GM11168 (cell line): Measurements from ENCODE around the gene FAM98C.
"Not testable (repeated sequence)": the region's sequence is repeated elsewhere in the genome, so short reads cannot be mapped to it uniquely, and the experiment has no call there.

ENCODE experiments used
- in situ Hi-C: fragments of 300-500 bp; cut with MboI; formaldehyde crosslinking; loops from one replicate; pipeline ENCODE4 v1.12.0; 2022; ENCODE audit warnings: low sequenced_read_pairs; ENCODE audit not compliant: unreplicated experiment

FAM98C gene

DNA sequence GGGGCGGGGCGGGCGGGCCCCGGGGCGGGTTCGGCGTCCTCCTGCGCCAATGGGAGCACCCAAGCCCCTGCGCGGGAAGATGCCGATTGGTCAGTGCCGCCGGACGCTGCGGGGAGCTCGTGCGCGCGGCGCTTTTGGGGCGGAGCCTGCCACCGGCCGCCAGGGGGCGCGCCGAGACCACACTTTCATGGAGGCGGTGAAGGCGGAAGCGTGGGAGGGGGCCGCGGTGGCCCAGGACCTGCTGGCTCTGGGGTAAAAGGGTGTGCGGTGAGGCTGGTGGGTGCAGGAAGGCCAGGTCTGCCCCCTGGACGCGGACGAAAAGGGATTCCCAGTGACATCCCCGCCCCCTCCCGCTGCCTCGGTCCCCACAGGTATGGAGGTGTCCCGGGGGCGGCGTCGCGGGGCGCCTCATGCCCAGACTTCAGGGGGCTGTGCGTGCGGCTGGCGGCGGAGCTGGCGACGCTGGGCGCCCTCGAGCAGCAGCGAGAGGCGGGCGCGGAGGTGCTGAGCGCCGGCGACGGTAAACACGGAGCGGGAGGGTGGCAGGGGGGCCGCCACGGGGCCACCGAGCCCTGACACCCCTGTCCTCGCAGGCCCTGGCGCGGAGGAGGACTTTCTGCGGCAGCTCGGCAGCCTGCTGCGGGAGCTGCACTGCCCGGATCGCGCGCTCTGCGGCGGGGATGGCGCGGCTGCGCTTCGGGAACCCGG is at the start of gene FAM98C:
FAM98C (plus strand) TSS at position 127 of the 708 bp plus-strand sequence; CDS start at position 188, 61 bp downstream.
- in situ Hi-C loops: no loop called here

DNA sequence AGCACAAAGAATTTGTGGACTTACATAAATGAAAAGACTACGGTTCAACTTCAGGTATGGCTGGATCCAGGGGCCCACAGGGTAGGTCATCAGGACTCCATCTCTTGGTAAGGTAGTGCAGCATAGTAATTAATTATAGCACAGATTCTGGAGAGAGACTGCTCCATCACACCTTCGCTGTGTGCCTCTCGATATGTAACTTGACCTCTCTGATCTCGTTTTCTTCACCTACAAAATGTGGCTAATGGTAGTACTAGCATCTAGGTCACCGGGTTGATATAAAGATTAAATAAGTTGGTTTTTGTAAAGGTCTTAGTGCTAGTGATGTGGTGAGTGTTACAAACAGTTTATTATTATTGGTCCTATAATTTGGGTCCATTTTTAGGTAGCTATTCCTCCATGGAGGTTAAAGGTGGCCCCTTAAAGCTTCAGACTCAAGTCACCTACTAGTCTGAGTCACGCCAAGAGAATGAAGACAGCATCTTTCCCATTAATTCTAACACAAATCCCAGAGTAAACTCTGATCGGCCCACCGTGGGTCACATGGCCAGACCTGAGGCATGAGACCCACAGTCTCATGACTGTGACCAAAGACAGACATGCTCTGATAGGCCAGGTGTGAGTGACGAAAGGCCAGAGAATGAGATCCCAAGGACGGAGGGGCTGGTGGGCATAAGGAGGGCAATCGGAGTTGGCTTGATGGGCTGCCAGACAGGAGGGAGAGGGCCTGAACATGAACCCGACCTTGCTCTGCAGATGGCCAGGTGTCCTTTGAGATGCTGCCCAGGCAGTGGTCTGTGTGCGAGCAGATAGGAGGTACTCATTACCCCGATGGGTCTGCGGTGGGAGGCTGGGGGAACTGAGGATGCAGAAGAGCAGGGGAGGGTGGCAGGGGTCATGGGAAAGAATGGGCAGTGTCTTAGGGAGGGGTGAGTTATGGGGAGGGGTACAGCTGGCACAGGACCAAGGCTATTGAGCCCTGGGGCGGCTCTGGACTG is 46.9 kb upstream of the FAM98C start:
- in situ Hi-C loops: no loop called here

DNA sequence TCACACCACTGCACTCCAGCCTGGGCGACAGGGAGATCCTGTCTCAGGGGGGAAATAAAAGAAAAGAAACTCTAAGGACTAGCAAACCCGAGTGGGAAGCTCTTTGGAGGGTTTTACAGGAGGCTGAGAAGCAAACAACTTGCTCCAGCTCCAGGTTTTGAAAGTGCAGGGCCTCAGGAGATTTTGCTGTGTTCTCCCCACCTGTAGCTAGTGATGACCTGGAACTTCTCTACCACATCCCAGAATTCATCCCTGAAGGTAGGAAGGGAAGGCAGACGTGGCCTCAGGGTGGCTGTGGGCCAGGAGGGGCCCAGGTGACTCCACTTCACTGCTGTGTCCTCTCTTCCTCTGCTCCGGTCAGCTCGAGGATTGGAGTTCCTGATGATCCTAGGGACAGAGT is 44.8 kb upstream of the FAM98C start:
- in situ Hi-C loops: no loop called here

DNA sequence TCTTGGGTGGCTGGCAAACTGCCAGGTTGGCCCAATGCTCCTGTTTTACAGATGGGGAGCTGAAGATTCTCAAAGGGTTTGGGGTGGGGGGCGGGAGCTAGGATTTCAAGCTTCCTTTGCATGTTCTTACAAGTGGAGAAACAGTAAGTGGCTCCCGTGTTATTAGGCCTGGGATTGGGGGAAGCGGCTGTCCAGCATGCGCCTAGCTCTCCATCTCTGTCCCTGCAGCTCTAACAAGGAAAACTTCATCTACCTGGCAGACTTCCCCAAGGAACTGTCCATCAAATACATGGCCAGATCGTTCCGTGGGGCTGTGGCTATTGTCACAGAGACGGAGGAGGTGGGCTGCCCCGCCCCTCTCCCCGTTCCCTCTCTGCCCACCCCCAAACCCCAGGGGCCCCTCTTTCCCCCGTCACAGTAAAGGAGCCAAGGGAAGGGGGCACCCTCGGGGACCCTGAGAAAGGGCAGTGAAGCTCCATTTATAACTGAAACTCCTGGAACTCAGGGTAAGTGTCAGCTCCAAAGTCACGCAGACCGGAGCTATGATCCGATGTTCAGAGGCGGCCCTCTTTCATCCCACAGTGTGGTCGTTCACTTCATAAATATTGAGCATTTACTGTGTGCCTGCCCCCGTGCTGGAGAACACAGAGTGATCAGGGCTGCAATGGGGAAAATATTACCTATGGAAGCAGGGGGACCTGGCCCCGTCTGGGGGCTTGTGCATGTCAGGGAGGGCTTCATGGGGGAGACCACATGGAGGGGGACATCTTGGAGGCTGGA is 43.5 kb upstream of the FAM98C start:
- in situ Hi-C loops: no loop called here

DNA sequence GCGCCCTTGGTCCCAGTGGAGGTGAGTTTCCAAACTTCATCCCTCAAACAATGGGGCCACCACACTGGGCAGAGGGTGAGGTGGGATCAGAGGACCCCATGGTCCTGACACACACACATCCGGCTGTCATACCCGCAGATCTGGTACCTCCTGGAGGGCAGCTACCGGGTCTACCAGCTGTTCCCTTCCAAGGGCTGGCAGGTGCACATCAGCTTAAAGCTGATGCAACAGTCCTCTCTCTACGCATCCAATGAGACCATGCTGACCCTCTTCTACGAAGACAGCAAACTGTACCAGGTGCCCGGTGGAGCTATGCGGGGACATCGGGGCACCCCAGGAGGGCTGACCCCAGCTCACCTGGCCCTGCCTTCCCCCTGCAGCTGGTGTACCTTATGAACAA is 42.5 kb upstream of the FAM98C start:
- in situ Hi-C loops: no loop called here

DNA sequence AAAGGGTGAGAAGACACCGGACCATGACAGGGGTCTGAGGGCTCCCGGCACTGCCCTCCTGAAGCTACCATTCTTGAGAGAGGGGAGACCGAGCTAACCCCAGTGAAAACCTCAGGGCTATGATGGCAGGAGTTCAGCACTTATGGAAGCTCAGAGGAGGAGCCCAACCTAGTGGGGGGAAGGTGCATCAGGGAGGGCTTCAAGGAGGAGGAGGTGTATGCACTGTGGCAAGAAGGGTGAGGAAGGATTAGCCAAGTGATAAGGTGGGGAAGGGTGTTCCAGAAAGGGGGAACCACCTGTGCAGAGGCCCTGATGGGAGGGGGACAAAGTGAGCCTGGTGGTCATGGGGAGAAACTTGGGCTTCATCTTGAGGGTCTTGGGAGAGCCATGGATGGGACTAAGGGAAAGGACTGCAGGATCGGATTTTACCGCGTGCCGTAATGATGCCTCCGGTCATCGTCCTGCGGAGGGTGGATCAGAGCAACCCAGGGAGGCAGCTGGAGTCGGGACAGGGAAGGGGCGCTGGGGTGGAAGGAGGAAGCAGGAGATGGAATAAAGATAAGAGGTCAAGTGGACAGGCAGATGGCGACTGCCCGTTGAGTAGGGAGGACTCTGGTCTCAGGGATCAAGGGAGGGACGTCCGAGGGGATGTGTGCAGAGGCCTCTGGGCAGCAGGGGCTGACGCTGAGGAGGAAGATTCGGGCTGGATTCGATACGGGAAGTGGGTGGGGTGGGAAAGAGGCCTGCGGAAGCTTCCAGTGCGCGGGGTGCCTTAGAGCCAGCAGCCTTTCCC is 41.9 kb upstream of the FAM98C start:
- in situ Hi-C loops: no loop called here

DNA sequence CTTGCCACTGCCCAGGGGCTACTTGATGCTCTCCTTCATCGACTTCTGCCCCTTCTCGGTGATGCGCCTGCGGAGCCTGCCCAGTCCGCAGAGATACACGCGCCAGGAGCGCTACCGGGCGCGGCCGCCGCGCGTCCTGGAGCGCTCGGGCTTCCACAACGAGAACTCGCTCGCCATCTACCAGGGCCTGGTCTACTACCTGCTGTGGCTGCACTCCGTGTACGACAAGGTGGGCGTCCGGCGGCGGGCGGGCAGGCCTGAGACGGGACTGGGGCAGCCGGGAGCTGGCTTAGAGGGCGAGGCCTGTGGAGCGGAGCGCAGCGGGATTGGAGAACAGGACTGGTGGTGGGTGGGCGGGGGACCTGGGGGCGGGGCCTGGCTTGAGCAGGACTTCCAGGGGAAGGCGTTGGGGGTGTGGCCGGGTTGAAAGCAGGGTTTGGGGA is 41.2 kb upstream of the FAM98C start:
- in situ Hi-C loops: no loop called here

DNA sequence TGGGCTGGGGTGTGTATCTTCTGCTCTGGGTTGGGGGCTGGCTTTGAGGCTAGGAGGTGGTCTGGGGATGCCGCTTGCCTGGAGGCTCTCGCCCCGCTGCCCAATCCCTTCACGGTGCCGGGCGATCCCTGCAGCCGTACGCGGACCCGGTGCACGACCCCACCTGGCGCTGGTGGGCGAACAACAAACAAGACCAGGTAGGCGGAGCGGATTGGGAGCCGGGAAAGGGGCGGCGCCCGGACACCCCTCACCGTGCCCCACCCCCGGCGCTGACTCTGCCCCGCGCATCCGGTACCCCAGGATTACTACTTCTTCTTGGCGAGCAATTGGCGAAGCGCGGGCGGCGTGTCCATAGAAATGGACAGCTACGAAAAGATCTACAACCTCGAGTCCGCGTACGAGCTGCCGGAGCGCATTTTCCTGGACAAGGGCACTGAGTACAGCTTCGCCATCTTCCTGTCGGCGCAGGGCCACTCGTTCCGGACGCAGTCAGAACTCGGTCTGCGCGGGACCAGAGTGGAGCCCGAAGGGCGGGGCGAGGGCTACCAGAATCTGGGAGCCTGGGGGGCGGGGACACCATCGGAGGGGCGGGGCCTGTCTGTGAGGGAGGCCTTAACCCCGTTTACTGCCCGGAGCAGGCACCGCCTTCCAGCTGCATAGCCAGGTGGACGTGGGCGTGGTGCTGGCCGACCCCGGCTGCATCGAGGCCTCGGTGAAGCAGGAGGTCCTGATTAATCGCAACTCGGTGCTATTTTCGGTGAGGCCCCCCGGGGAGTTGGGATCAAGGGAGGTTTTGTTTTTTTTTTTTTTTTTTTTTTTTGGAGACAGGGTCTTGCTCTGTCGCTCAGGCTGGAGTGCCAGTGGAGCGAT is 40.6 kb upstream of the FAM98C start:
- in situ Hi-C loops: no loop called here

DNA sequence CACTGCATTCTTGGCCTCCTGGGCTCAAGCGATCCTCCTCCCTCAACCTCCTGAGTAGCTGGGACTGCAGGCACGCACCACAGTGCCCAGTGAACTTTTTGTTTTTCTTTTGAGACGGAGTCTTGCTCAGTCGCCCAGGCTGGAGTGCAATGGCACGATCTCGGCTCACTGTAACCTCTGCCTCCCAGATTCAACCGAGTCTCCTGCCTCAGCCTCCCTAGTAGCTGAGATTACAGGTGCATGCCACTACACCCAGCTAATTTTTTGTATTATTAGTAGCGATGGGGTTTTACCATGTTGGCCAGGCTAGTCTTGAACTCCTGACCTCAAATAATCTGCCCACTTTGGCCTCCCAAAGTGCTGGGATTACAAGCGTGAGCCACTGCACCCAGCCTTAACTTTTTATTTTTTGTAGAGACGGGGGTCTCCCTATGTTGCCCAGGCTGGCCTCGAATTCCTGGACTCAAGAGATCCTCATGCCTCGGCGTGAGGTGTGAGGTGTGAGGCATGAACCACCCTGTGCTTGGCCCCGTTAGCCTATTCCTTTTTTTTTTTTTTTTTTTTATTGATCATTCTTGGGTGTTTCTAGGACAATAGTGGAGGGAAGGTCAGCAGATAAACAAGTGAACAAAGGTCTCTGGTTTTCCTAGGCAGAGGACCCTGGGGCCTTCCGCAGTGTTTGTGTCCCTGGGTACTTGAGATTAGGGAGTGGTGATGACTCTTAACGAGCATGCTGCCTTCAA is 39.8 kb upstream of the FAM98C start:
- in situ Hi-C loops: not testable (repeated sequence)

DNA sequence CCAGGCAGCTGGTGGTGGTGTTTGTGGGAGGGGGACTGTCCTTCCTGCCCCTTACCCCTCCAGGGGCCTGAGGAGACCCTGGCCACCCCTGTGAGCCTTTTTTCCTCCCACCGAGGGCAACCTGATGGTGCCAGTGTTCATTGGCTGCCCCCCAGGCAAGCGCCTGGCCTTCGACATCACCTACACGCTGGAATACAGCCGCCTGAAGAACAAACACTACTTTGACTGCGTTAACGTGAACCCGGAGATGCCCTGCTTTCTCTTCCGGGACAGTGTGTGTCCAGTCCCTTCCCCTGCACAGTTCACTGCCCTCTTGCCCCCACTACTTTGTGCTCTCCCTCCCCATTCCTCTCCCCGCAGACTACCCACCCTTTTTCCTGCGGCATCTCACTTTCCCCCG is 35.9 kb upstream of the FAM98C start:
- in situ Hi-C loops: no loop called here

DNA sequence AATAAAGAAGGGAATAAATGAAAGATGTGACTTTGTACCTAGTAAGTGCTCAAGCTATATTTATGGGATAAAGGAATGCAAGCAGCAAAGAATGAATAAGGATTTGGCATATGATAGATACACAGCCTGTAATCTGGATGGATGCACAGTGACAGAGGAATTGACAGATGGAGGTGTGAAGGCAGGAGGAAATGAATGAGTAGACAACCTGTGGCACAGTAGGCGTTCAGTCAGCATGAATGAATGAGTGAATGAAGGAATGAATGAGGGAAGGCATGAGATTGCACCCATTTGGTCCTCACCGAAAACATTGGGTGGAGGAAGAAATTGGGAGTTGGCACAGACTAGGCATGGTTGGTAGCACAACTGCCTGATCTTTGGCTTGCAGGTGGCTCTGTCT is 33.3 kb upstream of the FAM98C start:
- in situ Hi-C loops: no loop called here

DNA sequence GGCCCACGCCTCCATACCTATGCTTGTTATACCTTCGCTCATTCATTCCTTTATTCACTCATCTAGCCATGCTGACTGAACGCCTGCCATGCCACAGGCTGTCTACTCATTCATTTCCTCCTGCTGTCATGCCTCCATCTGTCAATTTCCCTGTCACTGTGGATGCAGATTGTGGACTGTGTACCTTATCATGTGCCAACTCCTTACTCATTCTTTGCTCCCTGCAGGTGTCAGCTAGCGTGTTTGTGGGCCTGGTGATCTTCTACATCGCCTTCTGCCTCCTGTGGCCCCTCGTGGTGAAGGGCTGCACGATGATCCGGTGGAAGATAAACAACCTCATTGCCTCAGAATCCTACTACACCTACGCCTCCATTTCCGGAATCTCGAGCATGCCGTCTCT is 32.6 kb upstream of the FAM98C start:
- in situ Hi-C loops: no loop called here

DNA sequence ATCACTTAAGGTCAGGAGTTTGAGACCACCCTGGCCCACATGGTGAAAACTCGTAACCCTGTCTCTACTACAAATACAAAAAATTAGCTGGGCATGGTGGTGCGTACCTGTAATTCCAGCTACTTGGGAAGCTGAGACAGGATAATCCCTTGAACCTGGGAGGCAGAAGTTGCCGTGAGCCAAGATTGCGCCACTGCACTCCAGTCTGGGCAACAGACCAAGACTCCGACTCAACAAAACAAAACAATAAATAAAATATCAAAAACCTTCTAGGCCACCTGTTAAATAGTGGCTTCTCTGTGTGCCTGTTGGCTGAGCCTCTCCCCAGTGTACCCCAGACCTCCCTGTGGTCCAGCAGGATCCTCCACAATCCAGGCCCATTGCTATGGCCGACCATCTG is 31.8 kb upstream of the FAM98C start:
- in situ Hi-C loops: no loop called here

DNA sequence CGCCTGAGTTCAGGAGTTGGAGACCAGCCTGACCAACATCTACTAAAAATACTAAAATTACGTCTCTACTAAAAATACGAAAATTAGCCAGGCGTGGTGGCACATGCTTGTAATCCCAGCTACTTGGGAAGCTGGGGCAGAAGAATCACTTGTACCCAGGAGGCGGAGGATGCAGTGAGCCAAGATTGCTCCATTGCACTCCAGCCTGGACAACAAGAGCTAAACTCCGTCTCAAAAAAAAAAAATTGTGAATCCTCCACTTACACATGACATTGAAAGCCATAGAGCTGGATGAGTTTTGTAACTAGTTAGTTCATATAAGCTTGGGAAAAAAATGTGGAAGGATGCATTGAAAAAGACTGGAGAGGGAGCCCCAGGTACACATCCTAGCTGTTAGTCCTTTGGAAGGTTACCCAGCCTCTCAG is 29.0 kb upstream of the FAM98C start:
- in situ Hi-C loops: no loop called here

DNA sequence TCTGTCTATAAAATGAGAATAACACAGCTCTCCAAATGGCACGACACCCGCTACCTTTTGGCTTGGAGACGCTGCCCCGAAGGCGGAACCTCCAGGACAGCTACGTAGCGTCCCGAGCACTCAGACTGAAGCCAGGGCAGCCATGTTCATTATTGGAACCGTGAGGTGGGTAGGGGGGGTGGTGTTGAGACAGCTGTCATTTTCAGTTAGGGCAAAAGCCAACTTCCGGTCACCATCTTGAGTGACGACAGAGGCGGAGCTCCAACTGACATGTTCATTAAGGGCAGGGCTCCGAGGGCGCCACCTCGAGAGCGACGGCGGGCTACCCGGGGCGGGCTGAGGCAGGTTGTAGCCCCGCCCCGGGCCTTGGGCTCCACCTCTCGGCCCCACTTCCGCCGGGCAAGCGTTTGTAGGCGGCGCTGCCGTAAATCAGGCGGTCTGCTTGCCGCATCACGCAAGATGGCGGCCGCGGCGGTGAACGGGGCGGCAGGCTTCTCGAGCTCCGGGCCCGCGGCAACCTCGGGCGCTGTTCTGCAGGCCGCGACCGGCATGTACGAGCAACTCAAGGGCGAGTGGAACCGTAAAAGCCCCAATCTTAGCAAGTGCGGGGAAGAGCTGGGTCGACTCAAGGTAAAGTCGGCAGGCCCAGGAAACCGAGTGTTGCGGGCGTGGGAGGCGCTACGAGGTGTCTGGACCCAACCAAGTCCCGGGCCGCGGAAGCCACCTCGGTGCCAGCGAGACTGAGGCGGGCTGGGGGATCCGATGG is 28.4 kb upstream of the FAM98C start, which contains the start of gene PSMD8:
PSMD8 (plus strand) TSS at position 240 of the 766 bp plus-strand sequence; CDS start at position 271, 31 bp downstream.
- in situ Hi-C loops: no loop called here

DNA sequence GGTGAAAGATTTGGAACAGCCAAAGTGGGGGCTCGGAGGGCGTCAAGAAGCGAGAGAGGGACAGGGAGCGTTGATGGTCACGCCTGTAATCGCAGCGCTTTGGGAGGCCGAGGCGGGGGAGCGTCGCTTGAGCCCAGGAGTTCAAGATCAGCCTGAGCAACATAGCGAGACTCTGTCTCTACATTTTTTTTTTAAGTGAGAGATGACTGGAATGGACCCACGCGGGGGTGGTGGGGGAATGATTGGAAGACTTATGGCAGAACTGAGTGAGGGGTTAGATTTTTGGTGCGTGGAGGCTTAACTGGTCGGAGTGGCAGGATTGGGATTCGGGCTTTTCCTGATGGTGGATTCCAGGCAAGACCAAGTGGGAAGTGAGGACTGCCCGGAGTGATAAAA is 27.8 kb upstream of the FAM98C start:
- in situ Hi-C loops: no loop called here

DNA sequence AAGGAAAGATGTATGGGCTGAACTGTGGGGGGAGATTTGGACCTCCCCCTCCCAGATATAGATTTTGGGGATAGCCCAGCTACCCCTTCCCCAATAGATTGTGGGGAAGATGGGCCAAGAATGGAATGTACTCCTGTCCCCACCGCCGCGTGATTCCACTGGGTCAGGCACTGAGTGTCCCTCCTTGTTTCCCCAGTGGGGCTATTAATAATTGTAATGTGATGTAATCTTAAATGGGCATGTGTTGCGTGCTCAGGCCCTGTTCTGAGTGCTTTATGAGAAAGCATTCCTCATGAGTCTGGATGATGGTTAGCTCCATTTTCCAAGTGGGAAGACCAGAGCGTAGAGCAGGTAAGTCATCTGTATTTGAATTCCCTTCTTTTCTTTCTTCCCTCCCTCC is 27.1 kb upstream of the FAM98C start:
- in situ Hi-C loops: no loop called here
